ENCODE data around the gene TIGD4. TPM values are rescaled to one million over a fixed set of nuclear protein-coding genes. Genes with fewer than 3 reads are reported as not detected.

The TIGD4 gene
- total RNA-seq, 1 experiment from 2014 or later: 2.0 TPM

DNA sequence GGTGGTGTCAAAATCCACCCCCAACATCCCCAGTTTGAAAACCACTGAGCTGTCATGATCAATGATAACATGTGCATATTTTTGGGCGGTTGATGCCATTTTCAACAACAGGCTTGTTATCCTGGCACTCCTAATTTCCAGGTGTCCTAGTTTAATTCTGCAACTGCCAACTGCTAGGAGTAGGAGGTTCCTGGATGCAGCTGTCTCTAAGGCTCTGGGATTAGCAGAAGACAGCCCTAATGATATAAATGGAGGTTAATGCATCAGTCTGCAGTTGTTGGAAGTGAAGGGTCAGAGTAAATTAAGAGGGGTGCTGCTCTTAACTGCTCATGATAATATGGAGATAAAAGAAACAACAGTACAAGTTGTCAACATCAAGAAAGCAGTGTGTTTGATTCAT lies 24.0 kb upstream of the TIGD4 start:
- no peak overlapping the region for H3K27ac ChIP-seq (ENCODE audit: insufficient read length, low read depth, low read length)
- no peak overlapping the region for H3K4ac ChIP-seq (ENCODE audit: low read depth, low read length)
- no peak overlapping the region for H4K8ac ChIP-seq (replicated peaks; ENCODE audit: insufficient read length, low read depth, low read length)
- Mint-ChIP-seq H3K9me3 (peaks cover 8 to 9% of the 10 kb centered on the region in 2 experiments), H3K27me3 (ENCODE audit: low read depth) (no peaks in the 10 kb centered on the region), H3K4me1 (peaks cover 12 to 14% of the 10 kb centered on the region in 2 experiments), H3K4me3 (no peak overlapping the region), H3K36me3 (ENCODE audit: insufficient read depth in 1 of 3, low read depth in 3 of 3) (peaks cover 5 to 18% (median 10%) of the 10 kb centered on the region in 3 experiments; a peak in 6 of 7 replicates), H3K27ac (no peak overlapping the region)
- H2BK5ac ChIP-seq (ENCODE audit: insufficient read length, low read length): no peak overlapping the region
- no peak overlapping the region for H2BK20ac ChIP-seq (ENCODE audit: low read depth, low read length, poor library complexity, severe bottlenecking)
- no peak overlapping the region for H3K14ac ChIP-seq (ENCODE audit: insufficient read depth, low read length)
- H3K4me2 ChIP-seq (ENCODE audit: insufficient read depth, insufficient read length, low read length): no peak overlapping the region
- no peak overlapping the region for H4K5ac ChIP-seq (ENCODE audit: insufficient read length, low read depth, low read length)
- H4K91ac ChIP-seq (ENCODE audit: insufficient read length, low read depth, low read length): no peak overlapping the region
- no peak for DNase-seq
- no peak overlapping the region for H3K9ac ChIP-seq (ENCODE audit: extremely low read depth, insufficient read length, low read length)
- H3K23me2 ChIP-seq (ENCODE audit: insufficient read length, low read depth, low read length, poor library complexity, severe bottlenecking): no peaks in the 10 kb centered on the region
- no peaks in the 10 kb centered on the region for H3K27me3 ChIP-seq (ENCODE audit: insufficient read depth, low read length)
- no peaks in the 10 kb centered on the region for H3K79me2 ChIP-seq (ENCODE audit: insufficient read depth, low read length)
- H2BK120ac ChIP-seq (ENCODE audit: low read depth, low read length, poor library complexity, severe bottlenecking): no peak overlapping the region
- no CpG with 5 or more reads among the region's 1 CpG for WGBS (ENCODE audit: extremely low coverage, insufficient read length, low lambda C conversion rate)
- no peak overlapping the region for H2BK15ac ChIP-seq (ENCODE audit: low read depth, low read length)
- H3K79me1 ChIP-seq (ENCODE audit: insufficient read depth, low read depth, low read length, poor library complexity, severe bottlenecking): peaks cover 3% of the 10 kb centered on the region
- no peak overlapping the region for H3T11ph ChIP-seq (ENCODE audit: low read length)
- H3K18ac ChIP-seq (ENCODE audit: insufficient read length, low read depth, low read length): no peak overlapping the region
- no peak overlapping the region for H2BK12ac ChIP-seq (ENCODE audit: insufficient read length, low read depth, low read length)
- no peak overlapping the region for H3K56ac ChIP-seq (ENCODE audit: insufficient read length, low read depth, low read length)
- TF ChIP-seq, protein P1, sequence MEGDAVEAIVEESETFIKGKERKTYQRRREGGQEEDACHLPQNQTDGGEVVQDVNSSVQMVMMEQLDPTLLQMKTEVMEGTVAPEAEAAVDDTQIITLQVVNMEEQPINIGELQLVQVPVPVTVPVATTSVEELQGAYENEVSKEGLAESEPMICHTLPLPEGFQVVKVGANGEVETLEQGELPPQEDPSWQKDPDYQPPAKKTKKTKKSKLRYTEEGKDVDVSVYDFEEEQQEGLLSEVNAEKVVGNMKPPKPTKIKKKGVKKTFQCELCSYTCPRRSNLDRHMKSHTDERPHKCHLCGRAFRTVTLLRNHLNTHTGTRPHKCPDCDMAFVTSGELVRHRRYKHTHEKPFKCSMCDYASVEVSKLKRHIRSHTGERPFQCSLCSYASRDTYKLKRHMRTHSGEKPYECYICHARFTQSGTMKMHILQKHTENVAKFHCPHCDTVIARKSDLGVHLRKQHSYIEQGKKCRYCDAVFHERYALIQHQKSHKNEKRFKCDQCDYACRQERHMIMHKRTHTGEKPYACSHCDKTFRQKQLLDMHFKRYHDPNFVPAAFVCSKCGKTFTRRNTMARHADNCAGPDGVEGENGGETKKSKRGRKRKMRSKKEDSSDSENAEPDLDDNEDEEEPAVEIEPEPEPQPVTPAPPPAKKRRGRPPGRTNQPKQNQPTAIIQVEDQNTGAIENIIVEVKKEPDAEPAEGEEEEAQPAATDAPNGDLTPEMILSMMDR (conservative IDR thresholded peaks at IDR 0.05): no peak
- H2AK5ac ChIP-seq (ENCODE audit: insufficient read length, low read length): no peak overlapping the region
- H3K23ac ChIP-seq (ENCODE audit: insufficient read length, low read depth, low read length): no peak overlapping the region
- no peaks in the 10 kb centered on the region for H3K4me1 ChIP-seq (ENCODE audit: insufficient read depth, low read length)
- H2AFZ ChIP-seq (ENCODE audit: low read length): no peak overlapping the region
- H3K9me3 ChIP-seq (ENCODE audit: control insufficient read depth, low read depth, low read length): no peaks in the 10 kb centered on the region
- H4K20me1 ChIP-seq (ENCODE audit: control insufficient read depth, insufficient read depth, insufficient read length): no peaks in the 10 kb centered on the region

All from H9 (cell line).